GM12872 (cell line): ENCODE data around the gene CHD1.

ENCODE experiments used
- TF ChIP-seq, protein P1 (sequence below): IDR thresholded peaks from 3 replicates; pipeline ENCODE4 v1.5.1; 2011; ENCODE audit warnings: low read depth, mild to moderate bottlenecking, low read length, moderate library complexity; ENCODE audit not compliant: insufficient read depth

CHD1 gene

DNA sequence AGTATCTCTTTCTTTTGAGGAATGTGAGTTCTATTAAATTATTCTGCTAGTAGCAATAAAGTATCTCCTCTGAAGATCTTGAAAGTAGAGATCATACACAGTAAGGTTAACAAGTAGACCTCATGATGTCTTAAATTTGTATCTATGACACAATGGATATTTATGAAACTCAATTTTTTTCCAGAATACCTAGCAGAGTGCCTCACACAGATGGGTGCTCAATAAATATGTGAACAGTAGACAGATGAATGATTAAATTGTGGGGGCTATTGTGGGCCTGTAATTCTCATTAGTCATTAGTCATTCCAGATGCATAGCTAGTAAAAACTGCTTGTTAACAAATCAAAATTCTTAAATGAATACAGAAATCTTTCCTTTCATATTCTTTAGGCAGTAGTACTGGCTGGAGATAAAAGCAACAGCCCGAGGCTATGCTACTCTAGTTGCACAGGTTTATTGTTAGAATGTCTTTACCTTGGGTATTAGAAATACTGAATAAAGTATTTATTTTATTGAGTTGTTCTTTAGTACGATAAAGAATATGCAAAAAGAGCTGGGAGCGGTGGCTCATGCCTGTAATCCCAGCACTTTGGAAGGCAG, 22.0 kb downstream of the CHD1 start:
- TF ChIP-seq, protein P1, sequence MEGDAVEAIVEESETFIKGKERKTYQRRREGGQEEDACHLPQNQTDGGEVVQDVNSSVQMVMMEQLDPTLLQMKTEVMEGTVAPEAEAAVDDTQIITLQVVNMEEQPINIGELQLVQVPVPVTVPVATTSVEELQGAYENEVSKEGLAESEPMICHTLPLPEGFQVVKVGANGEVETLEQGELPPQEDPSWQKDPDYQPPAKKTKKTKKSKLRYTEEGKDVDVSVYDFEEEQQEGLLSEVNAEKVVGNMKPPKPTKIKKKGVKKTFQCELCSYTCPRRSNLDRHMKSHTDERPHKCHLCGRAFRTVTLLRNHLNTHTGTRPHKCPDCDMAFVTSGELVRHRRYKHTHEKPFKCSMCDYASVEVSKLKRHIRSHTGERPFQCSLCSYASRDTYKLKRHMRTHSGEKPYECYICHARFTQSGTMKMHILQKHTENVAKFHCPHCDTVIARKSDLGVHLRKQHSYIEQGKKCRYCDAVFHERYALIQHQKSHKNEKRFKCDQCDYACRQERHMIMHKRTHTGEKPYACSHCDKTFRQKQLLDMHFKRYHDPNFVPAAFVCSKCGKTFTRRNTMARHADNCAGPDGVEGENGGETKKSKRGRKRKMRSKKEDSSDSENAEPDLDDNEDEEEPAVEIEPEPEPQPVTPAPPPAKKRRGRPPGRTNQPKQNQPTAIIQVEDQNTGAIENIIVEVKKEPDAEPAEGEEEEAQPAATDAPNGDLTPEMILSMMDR: no peak

DNA sequence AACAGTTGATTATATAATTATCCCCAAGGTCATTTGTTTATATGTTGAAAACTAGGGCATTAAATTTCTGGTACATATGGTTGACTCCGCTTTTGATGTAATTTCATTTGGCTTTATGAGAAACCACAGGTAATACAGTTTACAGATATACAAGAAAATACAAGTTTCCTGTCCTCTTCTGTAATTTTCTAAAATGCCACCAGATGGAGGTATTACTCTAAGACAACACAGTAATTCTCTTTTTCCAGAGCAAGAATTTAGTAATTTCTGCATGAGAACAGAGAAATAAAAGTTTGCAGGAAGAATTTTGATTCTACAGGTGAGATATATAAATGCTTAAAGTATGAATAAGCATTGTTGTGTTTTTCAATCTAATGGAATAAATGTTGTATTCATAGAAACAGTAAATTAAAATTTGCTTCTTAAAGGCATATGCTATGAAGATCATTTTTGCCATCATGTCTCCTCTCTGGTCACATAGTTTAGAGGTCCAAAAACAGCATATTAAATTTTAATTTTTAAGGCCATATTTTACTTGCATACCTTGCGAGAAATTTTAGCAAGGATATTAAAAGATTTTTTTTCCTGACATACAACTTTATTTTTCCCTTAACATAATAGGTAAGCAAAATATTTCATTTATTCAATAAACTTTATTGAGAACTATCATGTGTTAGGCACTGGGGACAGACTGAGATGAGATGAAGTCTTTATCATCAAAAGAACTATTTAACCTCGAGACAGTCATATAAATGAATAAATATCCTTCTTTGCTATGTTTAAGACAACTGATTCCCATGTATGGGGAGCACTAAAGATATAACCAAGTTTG, 22.7 kb downstream of the CHD1 start:
- TF ChIP-seq, protein P1: peak; percentile 46; the same call in 2 of the 3 replicates

DNA sequence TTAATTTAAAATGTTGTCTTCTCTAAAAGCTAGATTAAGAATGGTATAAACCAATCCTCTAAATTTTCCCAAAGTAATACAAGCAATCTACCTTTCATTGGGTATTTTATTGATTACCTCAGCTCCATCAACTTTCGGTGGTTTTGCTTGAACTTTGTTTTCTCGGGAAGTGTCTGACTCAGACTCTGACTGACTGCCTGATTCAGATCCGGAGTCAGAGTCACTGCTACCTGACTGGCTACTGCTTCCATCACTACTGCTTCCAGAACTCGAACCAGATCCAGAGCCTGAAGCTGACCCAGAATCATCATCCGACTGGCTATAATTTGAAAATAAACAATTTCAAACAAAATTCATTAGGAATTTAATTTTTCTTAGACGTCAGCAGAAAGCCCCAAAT, 24.0 kb downstream of the CHD1 start:
- TF ChIP-seq, protein P1: no peak

DNA sequence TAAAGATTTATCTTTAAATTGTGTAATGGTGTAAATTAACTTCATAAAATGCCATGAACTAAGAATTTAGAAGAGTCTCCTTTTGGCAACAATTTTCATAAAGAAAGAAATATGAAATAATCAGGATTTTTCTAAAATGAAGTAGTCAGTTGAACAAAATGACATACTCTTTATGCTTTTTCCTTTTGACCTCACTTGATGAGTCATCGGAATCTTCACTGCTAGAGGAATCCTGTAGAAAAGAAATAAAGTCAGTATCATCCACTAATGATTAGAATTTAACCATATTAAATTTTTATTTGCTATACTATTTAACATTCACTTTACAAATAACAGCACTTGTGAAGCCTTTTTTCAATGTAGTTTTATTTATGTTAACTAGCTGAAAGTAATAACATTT, 26.1 kb downstream of the CHD1 start:
- TF ChIP-seq, protein P1: no peak

DNA sequence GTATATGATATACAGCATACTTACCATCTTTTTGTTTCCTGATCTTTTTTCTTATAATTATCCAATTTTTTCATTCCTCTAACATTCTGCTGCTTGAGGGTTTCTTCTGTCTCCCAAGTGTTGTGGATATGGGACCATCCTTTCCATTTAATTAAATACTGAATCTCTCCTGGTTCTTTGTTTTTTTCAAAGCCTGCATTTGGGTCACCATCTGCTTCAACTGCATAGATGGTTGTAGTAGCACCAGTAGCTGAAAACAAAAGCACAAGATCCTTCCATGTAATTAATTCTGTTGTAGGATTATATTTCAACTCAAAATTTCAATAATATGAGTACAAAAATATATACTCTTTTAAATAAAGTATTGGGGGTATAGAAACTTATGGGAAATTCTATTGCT, 29.4 kb downstream of the CHD1 start:
- TF ChIP-seq, protein P1: no peak

DNA sequence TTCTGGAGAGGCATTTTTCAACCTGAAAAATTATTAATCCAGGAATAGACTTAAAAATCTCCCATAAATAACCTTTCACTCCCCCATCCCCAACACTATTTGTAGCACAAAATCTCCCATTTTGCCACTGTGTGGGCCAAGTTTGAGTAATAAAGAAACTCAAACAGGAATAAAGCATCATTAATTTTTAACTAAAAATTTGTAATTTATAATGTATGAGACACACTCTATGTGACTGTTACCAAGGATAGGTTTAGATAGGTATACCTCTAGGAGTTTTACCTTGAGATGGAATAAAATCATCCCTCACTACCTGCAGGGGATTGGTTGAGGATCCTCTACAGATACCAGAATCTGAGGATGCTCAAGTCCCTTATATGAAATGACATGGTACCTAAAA, 30.1 kb downstream of the CHD1 start:
- TF ChIP-seq, protein P1: no peak

DNA sequence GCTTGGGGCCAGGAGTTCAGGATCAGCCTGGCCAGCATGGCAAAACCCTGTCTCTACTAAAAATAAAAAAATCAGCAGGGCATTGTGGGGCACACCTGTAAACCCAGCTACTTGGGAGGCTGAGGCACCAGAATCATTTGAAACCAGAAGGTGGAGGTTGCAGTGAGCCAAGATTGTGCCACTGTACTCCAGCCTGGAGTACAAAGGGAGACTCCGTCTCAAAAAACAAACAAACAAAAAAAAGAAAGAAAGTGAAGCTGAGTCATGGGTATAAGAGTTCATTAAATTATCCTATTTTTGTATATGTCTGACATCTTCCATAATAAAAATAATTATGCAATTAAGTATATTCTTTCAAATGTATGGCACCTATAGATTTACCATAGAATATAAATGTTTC, 37.2 kb downstream of the CHD1 start:
- TF ChIP-seq, protein P1: no peak
